Activated CD8-positive, alpha-beta memory T cell treated with anti-CD3 and anti-CD28 coated beads for 36 hours (primary cell): Measurements from ENCODE around the gene TMEM151B. TPM values are rescaled to one million over a fixed set of nuclear protein-coding genes. Genes with fewer than 3 reads are reported as not detected.

Experiments
- CTCF ChIA-PET: fragments of 350-600 bp; sonication (Branson Sonifier 250); formaldehyde crosslinking; loops from one replicate; lab custom pipeline; 2021; ENCODE audit warnings: antibody characterized with exemption; lab: Charles Lee
- POLR2A ChIA-PET: fragments of 350-600 bp; sonication (Branson Sonifier 250); formaldehyde crosslinking; loops from one replicate; lab custom pipeline; 2021; ENCODE audit warnings: antibody characterized with exemption; lab: Charles Lee
- total RNA-seq, 2 experiments: library from RNA; stranded (reverse); gene quantifications; one replicate each; pipeline ENCODE4 v1.2.3, GENCODE V29; 2021

Gene TMEM151B
- total RNA-seq, 2 experiments from 2014 or later = not detected

GRCh38 chr6:44267252-44267651, 3.0 kb upstream of the TMEM151B start:
- ChIA-PET CTCF (interaction anchor here (0.7 to 6.0 kb wide), 10 partner anchors 10 to 76 kb away, joined by 3 to 64 read pairs (median 7); partner anchors contain the start of genes AARS2, SLC35B2 and SPATS1), POLR2A (interaction anchor here (0.7 kb wide), 2 partner anchors 21 to 145 kb away, joined by 3 to 8 read pairs; no protein-coding TSS in a partner anchor)

DNA sequence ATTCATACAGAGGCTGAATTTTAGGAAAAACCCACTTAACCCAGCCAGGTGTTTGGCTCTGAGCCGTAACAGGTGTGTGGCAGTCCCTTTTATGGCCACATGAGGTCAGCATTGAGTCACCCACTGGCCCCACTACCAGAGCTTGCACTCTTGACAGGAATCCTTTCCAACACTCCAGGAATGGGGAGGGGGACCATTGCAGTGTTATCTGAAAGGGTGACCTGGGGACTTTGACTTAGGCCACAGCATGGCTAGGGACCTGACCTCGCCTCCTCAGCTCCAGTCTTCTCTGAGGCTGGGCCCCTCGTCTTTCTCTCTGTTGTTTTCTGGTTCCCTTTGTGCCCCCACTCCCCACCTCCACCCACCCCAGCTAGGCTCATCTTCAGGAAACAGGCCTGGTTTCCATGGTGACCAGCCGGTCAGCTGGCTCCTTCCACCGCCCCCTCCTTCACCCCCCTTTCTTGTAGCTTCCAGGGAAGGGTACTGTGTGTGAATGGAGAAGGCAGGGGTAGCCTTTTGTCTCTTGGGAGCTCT, 2.1 kb upstream of the TMEM151B start:
- CTCF ChIA-PET = interaction anchor here (0.6 to 6.0 kb wide), 19 partner anchors 10 to 901 kb away, joined by 3 to 64 read pairs (median 6); partner anchors contain the start of genes AARS2, CDC5L and SPATS1
- POLR2A ChIA-PET = interaction anchor here (0.5 to 1.3 kb wide), 5 partner anchors 24 to 147 kb away, joined by 3 to 7 read pairs (median 3); partner anchors contain the start of gene AARS2

DNA sequence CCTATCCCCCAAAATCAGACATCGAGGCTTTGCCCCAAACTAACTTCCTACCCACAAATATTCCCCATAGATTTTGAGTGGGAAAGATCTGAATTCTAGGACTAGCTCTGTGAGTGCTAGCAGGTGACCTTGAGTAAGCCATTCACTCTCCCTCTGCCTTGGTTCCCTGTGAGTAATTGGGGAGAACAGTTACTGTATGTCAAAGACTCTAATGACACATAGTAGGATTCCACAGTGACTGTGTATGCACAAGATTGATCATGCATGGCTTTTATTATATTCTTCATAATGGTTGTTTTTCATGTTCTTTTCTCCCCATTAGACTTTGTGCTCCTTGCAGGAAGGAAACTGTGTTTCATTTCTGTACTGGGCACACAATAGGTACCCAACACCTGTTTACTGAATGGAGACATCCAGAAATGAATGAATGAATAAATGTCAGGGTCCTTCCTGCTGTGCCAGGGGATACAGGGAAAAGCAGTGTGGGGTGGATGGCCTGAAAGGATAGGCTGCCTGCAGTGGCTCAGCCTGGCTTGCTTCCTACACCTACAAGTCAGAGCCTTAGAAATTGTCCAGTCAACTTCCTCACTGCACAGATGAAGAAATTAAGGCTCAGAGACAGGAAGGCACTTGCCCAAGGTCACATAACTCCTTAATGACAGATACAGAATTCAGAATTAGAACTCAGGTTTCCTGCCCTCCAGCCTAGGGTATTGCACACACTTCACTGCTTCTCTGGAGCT, 901 bp upstream of the TMEM151B start:
- ChIA-PET CTCF (interaction anchor here (0.6 to 6.0 kb wide), 11 partner anchors 8 to 584 kb away, joined by 3 to 64 read pairs (median 8); partner anchors contain the start of gene SPATS1), POLR2A (interaction anchor here (0.6 to 1.3 kb wide), 2 partner anchors 36 to 43 kb away, joined by 3 read pairs; partner anchors contain the start of gene AARS2)

GRCh38 chr6:44270526-44271405, 516 bp downstream of the TMEM151B start:
- POLR2A ChIA-PET = interaction anchor here (0.8 to 1.2 kb wide), 2 partner anchors 14 to 24 kb away, joined by 4 read pairs; partner anchors contain the start of gene HSP90AB1
- CTCF ChIA-PET = interaction anchor here (0.6 to 1.3 kb wide), 3 partner anchors 34 to 80 kb away, joined by 3 to 4 read pairs (median 3); no protein-coding TSS in a partner anchor

GRCh38 chr6:44271406-44271723, 1.1 kb downstream of the TMEM151B start:
- ChIA-PET CTCF (interaction anchor here (1.2 to 1.3 kb wide), 2 partner anchors 68 kb away, joined by 3 to 4 read pairs; no protein-coding TSS in a partner anchor), POLR2A (interaction anchor here (1.2 kb wide), 1 partner anchor 25 kb away, joined by 4 read pairs; the partner anchor contains the start of gene HSP90AB1)

DNA sequence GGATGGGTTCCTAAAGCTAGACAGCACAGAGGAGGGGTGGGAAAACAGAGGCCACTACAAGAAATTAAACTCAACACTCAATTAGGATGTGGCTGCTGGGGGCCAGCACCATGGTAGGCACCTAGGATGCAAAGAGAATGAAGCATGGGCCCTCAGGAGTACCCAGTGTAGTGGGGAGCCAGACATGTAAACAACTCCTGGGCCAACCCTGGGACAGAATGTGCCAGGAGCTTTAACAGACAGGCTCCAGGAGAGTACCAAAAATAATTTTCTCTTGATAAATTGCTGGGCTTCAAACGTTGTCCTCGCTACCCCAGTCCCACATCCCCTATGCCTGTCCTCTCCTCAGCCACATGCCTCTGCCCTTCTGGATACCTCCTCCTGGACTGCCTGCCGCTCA, 1.7 kb downstream of the TMEM151B start:
- CTCF ChIA-PET = interaction anchor here (1.2 kb wide), 1 partner anchor 67 kb away, joined by 3 read pairs; no protein-coding TSS in a partner anchor
- POLR2A ChIA-PET = no interaction called here

- CTCF ChIA-PET = interaction anchor here (1.2 kb wide), 1 partner anchor 66 kb away, joined by 3 read pairs; no protein-coding TSS in a partner anchor
- POLR2A ChIA-PET = no interaction called here
Measured at GRCh38 chr6:44272529-44272928, 2.3 kb downstream of the TMEM151B start.

- POLR2A ChIA-PET = no interaction called here
- CTCF ChIA-PET = interaction anchor here (0.5 kb wide), 1 partner anchor 10 kb away, joined by 4 read pairs; no protein-coding TSS in a partner anchor
Measured at GRCh38 chr6:44272999-44273566, 2.8 kb downstream of the TMEM151B start.

DNA sequence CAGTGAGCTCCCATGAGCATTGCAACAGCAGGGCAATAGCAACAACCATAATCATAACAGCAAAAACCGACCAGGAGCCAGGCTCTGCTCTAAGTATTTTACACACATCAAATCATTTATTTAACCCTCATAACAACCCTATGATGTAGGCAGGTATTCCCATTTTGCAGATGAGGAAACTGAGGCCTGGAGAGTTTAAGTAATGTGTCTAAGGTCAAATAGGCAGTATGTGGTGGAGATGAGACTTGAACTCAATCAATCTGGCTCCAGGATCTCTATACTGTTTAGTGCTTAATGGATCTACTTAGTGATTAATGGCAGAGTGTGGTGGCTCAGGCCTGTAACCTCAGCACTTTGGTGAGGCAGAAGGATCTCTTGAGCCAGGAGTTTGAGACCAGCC, 3.4 kb downstream of the TMEM151B start:
- CTCF ChIA-PET = no interaction called here
- POLR2A ChIA-PET = no interaction called here

- POLR2A ChIA-PET = no interaction called here
- CTCF ChIA-PET = interaction anchor here (0.8 to 2.1 kb wide), 5 partner anchors 22 to 63 kb away, joined by 3 to 9 read pairs (median 3); partner anchors contain the start of gene AARS2
Measured at GRCh38 chr6:44275271-44275748, 5.1 kb downstream of the TMEM151B start.

- ChIA-PET POLR2A (no interaction called here), CTCF (interaction anchor here (0.8 to 2.1 kb wide), 4 partner anchors 22 to 63 kb away, joined by 3 to 9 read pairs (median 3); partner anchors contain the start of gene AARS2)
Measured at GRCh38 chr6:44275749-44276648, 5.7 kb downstream of the TMEM151B start.

GRCh38 chr6:44276667-44277640, 6.7 kb downstream of the TMEM151B start:
- POLR2A ChIA-PET = no interaction called here
- CTCF ChIA-PET = interaction anchor here (0.7 to 2.0 kb wide), 4 partner anchors 9 to 36 kb away, joined by 3 to 7 read pairs (median 4); partner anchors contain the start of gene AARS2

DNA sequence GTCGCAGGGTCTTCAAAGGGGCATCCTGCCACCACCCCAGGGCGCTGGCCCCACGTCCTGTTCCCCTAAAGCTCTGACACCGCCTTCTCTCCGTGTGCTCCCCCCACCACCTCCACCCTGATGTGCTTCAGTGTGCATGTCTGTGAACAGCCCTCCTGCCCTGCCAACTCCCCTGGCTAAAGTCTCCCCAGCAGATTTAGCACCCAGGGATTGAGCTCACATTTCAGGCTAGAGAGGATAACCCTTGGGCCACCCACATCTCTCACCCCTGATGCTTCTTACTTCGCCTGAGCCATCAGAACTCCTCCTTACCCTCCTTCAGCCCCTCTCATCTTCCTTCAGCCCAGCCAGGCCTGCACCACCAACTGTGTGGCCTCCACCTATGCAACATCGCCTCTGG, 7.5 kb downstream of the TMEM151B start:
- ChIA-PET CTCF (interaction anchor here (0.7 to 2.0 kb wide), 5 partner anchors 10 to 60 kb away, joined by 3 to 7 read pairs (median 4); partner anchors contain the start of gene AARS2), POLR2A (no interaction called here)

DNA sequence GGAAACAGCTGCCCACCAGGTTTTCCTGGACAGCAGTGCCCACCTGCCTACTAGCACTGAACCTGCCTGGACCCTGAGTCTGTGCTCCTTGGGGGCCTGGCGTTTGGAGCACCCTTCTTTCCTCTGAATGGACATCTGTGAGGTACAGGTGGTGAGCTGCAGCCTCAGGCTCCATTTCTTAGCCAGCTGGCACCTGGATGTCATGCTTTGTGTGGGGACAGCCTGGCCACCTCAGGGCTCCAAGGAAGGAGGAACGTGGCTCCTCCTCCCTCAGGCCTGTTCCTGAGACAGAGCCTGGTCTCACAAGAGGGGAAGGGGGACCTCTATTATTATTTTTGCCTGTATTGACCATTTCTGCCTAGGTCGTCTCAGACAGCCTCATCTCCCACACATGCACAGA, 8.1 kb downstream of the TMEM151B start:
- CTCF ChIA-PET = interaction anchor here (1.2 to 2.0 kb wide), 3 partner anchors 10 to 59 kb away, joined by 4 to 7 read pairs (median 4); partner anchors contain the start of gene AARS2
- POLR2A ChIA-PET = no interaction called here

DNA sequence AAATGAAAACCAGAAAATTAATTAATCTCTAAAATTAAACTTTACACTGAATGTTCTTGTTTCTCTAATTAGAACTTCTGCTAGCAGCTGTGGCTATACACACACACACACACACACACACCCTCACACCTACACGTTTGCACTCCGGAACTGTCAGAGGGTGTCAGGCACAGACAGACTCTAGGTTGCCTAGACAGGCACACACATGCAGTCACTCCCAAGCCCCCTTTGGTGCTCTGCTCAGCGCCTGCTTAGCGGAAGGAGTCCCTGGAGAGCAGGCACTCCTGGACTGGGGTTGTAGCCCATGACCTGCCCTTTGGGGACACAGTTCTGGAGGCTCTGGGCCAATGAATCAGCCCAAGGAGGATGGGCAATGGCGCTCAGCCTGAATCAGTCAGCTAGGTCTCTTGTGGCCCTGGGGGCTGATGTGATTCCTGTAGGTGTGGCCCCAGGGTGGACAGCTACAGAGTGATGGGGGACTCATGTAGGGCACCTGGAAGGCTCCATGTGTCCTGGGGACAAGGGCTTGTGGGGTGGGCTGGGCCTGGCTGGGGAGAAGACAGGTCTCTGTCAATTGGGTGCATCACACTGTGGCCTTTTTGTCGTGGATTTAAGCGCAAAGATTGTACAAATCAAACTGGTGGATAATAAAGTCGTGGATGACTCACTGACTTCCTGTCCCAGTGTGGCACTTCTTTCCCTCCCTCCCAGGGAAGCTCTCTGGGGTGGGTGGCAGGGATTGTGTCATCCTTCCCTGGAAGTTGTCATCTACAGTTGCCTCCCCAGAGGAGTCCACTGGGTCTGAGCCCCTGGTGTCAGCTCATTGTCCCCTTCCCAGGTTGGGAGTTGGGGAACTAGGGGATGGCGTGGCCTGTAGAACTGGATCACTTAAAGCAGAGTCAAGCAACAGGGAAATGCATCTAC, 8.8 kb downstream of the TMEM151B start:
- POLR2A ChIA-PET = no interaction called here
- CTCF ChIA-PET = interaction anchor here (1.3 to 2.0 kb wide), 2 partner anchors 34 to 58 kb away, joined by 4 read pairs; partner anchors contain the start of gene AARS2
